Fibroblast of skin of back (primary cell): Measurements from ENCODE around the gene ZNF232. TPM values are rescaled to one million over a fixed set of nuclear protein-coding genes. Genes with fewer than 3 reads are reported as not detected.
"Not testable (repeated sequence)": the region's sequence is repeated elsewhere in the genome, so short reads cannot be mapped to it uniquely, and the experiment has no call there.

Source experiments
- DNase-seq: peaks from one replicate; pipeline ENCODE4 v3.0.0-alpha.2; 2013
- polyA plus RNA-seq, 2 experiments: library from polyadenylated mRNA; unstranded; fragments of 120-200 nt; gene quantifications; one replicate each; pipeline ENCODE4 v1.2.1, GENCODE V29; 2013; ENCODE audit not compliant: insufficient read length in 2 of 2

The ZNF232 gene
- polyA plus RNA-seq (2013, experiment 1 of 2; ENCODE audit: insufficient read length), result 5.0 TPM
- polyA plus RNA-seq (2013, experiment 2 of 2; ENCODE audit: insufficient read length), result 4.0 TPM

GRCh38 chr17:5111402-5112204 lies at the start of gene ZNF232:
ZNF232 (minus strand) TSS chr17:5111878; CDS start chr17:5111822, 56 bp downstream.
- DNase-seq, result peak; percentile 91

- DNase-seq, result not testable (repeated sequence)
Measured at GRCh38 chr17:5160702-5161101, 49.0 kb upstream of the ZNF232 start.

GRCh38 chr17:5146122-5146521 lies 34.4 kb upstream of the ZNF232 start:
- not testable (repeated sequence) for DNase-seq

- not testable (repeated sequence) for DNase-seq
Measured at GRCh38 chr17:5142877-5143276, 31.2 kb upstream of the ZNF232 start.

- DNase-seq, result no peak
Measured at GRCh38 chr17:5139458-5139732, 27.7 kb upstream of the ZNF232 start.

GRCh38 chr17:5138616-5139457 lies 27.2 kb upstream of the ZNF232 start:
- DNase-seq, result no peak

- DNase-seq, result not testable (repeated sequence)
Measured at GRCh38 chr17:5138198-5138544, 26.5 kb upstream of the ZNF232 start.

GRCh38 chr17:5137511-5138197 lies 26.0 kb upstream of the ZNF232 start:
- not testable (repeated sequence) for DNase-seq

GRCh38 chr17:5136580-5137412 lies 25.1 kb upstream of the ZNF232 start:
- not testable (repeated sequence) for DNase-seq

GRCh38 chr17:5135726-5136579 lies 24.3 kb upstream of the ZNF232 start:
- no peak for DNase-seq

- DNase-seq, result not testable (repeated sequence)
Measured at GRCh38 chr17:5135131-5135712, 23.5 kb upstream of the ZNF232 start.

- DNase-seq, result not testable (repeated sequence)
Measured at GRCh38 chr17:5134571-5134970, 22.9 kb upstream of the ZNF232 start.

GRCh38 chr17:5133961-5134360 lies 22.3 kb upstream of the ZNF232 start:
- not testable (repeated sequence) for DNase-seq

GRCh38 chr17:5133311-5133710 lies 21.6 kb upstream of the ZNF232 start:
- no peak for DNase-seq

- DNase-seq, result not testable (repeated sequence)
Measured at GRCh38 chr17:5132503-5133225, 21.0 kb upstream of the ZNF232 start.

- DNase-seq, result not testable (repeated sequence)
Measured at GRCh38 chr17:5131799-5132502, 20.3 kb upstream of the ZNF232 start.

- DNase-seq, result no peak
Measured at GRCh38 chr17:5131146-5131715, 19.6 kb upstream of the ZNF232 start.

- not testable (repeated sequence) for DNase-seq
Measured at GRCh38 chr17:5130687-5131086, 19.0 kb upstream of the ZNF232 start.

- DNase-seq, result not testable (repeated sequence)
Measured at GRCh38 chr17:5130261-5130660, 18.6 kb upstream of the ZNF232 start.
